CD4-positive, alpha-beta T cell treated with Interleukin-2 at 100 ng/mL for 4 hours (primary cell): ENCODE results near the gene LINGO4.

ENCODE experiments used
- DNase-seq: peaks from one replicate; pipeline ENCODE4 v3.0.0-alpha.2; 2020; ENCODE audit warnings: low spot score

Gene LINGO4, protein sequence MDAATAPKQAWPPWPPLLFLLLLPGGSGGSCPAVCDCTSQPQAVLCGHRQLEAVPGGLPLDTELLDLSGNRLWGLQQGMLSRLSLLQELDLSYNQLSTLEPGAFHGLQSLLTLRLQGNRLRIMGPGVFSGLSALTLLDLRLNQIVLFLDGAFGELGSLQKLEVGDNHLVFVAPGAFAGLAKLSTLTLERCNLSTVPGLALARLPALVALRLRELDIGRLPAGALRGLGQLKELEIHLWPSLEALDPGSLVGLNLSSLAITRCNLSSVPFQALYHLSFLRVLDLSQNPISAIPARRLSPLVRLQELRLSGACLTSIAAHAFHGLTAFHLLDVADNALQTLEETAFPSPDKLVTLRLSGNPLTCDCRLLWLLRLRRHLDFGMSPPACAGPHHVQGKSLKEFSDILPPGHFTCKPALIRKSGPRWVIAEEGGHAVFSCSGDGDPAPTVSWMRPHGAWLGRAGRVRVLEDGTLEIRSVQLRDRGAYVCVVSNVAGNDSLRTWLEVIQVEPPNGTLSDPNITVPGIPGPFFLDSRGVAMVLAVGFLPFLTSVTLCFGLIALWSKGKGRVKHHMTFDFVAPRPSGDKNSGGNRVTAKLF

DNA sequence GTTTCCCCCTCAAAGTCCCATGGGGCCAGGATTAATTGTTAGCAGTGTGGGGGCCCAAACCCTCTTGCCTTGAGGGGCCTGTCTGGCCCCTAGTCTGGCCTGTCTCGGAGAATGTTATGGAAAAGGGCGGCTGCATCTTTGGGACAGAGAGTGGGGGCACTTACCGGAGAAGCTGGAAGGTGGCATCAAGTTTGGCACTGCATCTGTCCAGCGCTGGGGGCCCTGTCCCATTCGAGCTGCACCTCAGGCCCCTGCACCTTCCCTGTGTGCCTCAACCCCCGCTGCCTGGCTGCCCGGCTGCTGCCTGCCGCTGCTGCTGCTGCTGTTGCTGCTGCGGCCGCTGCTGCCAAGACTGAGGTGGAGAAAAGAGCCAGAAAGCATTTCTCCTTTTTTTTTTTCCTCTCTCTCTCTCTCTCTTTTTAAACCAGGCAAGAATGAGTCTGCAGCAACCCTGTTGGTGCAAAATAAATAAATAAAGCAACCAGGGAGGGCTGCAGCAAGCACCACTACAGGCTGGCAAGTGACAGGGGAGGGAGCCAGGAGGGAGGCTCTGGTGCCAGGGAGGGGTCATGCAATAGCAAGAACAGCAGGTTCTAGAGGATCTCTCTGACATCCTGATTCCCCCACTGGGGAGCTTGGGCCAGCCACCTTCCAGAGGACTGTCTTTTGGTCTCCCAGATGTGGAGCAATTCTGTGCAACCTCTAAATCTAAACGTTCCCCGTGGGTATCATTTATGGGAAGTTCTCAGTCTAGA is at the start of gene LINGO4:
Gene LINGO4, minus strand, starts transcription at position 354 of the 755 bp plus-strand sequence. CDS start 2,715 bp downstream, outside the sequence.
- no peak for DNase-seq

GRCh38 chr1:151854658-151855057 is 49.4 kb upstream of the LINGO4 start:
- DNase-seq = no peak

GRCh38 chr1:151853411-151853943 is 48.3 kb upstream of the LINGO4 start, which contains the start of gene THEM5:
THEM5 (minus strand) TSS chr1:151853712; CDS start chr1:151853565, 147 bp downstream.
- no peak for DNase-seq

DNA sequence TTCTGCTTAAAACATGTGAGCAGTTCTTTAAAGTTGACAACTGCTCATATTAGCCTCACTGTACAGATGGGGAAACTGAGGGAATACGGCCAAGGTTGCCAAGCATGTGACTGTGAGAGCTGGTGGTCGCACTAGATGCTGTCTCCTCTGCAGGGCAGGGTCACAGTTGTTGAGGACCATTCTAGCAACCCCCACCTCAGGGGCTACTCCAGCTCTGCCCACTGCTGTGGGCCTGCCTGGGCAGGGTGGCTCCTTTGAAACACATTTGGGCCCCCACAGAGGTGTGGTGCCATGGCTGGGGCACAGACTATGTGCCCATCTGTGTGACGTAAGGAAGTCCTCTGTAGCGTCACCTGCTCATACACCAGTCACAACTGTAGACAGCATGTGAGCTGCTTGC is 47.5 kb upstream of the LINGO4 start:
- DNase-seq = no peak

GRCh38 chr1:151851886-151852285 is 46.7 kb upstream of the LINGO4 start:
- DNase-seq = no peak

DNA sequence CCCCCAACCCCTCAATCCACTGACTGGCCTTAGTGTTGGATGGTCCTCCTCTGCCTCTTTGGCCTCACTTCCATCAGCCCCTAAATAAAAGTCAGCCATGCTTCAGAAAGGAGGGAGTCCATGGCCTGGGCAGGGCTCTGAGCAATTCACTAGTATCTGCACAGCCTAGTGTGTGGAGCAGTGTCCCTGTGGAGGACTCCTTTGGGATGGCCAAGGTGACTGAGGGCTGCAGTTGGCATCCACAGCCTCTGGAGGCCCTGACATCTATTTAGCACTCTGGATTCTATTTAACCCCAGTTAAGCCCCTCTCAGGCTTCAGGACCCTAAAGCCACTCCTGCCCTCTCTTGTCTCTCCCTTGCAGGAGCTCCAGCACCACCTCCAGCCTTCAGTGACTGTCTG is 44.7 kb upstream of the LINGO4 start:
- no peak for DNase-seq

GRCh38 chr1:151849126-151849525 is 43.9 kb upstream of the LINGO4 start:
- no peak for DNase-seq

DNA sequence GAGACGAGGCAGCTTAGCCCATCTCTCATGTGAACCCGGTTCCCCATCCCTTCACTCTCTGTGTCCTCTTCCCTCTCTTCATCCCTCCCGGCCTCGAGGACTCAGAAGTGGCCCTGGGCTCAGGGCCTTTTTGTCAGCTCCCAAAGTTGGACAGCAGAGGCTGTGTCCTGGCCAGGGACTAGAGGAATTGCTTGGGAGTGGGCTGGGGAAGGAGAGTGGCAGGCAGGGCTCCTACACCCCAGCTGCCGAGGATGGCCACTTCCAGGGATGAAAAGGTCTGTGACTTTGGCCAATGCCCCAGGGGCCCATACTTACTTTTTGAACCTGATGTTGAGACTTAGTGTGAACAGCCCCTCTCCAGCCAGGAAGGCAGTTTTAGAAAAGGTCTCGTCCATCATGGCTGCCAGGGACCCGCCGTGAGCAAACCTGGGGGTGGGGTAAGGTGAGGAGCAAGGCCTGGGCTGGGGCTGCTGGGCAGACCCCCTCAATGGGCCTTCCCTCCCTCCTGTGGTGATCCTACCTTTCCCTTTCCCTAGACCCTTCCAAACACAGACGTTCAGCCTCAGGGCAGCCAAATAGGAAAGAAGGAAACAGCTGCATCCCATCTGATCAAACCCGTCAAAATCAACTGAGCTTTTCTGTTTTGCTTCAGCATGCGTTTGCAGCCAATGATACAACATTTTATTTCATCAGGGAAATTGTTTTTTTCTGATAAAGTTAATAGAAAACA is 42.8 kb upstream of the LINGO4 start:
- DNase-seq = no peak

DNA sequence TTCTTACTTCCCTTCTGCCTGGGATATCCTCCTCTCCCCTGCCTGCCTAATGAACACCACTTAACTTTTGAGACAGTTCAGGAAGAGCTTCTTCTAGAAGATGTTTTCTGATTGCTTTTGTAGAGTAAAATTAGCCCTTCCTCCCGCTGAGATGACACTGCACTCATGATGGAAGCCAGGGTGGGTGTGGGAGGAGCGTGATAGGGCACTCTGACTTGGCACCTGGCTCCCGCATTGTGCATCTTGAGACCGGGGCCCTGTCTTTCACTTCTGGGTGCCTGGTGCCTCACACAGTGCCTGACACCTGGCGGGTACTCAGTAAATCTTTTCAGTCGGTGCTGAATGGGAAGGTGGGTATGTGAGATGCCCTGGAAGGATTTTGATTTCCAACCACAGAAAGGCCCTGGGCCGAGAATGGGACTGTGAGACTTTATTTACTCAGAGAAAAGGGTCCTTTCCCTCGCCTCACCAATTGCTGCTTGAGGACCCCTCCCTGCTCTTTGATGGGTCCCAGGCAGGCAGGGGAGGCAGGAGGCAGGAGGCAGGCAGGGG is 41.5 kb upstream of the LINGO4 start:
- no peak for DNase-seq

- DNase-seq = no peak
Measured at GRCh38 chr1:151846062-151846568, 40.9 kb upstream of the LINGO4 start.

GRCh38 chr1:151843398-151843797 is 38.2 kb upstream of the LINGO4 start:
- no peak for DNase-seq

GRCh38 chr1:151841141-151841540 is 35.9 kb upstream of the LINGO4 start:
- DNase-seq = no peak

DNA sequence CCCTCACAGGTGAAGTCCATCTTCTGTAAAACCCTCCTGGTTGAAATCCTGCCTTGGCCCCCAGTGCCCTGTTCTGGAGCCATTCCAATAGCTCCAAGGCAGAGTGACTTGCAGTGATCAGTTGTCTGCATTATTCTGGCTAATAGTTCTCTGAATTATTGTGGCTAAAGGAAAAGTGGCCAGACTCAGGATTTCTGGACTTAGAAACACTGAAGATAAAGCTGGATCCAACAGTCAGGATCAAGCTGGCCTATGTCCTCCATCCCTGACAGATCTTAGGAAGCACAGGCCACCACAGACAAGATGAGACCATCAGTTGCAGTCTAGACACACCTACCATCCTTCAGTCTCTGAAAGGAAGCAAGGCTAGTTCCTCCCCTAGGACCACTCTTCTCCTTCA is 35.2 kb upstream of the LINGO4 start:
- DNase-seq = no peak

- peak; percentile 75 for DNase-seq
Measured at GRCh38 chr1:151839457-151840403, 34.5 kb upstream of the LINGO4 start, which contains the start of gene C2CD4D. C2CD4D (minus strand) TSS chr1:151839820; CDS start chr1:151838989, 831 bp downstream.

- DNase-seq = no peak
Measured at GRCh38 chr1:151839082-151839412, 33.8 kb upstream of the LINGO4 start.

DNA sequence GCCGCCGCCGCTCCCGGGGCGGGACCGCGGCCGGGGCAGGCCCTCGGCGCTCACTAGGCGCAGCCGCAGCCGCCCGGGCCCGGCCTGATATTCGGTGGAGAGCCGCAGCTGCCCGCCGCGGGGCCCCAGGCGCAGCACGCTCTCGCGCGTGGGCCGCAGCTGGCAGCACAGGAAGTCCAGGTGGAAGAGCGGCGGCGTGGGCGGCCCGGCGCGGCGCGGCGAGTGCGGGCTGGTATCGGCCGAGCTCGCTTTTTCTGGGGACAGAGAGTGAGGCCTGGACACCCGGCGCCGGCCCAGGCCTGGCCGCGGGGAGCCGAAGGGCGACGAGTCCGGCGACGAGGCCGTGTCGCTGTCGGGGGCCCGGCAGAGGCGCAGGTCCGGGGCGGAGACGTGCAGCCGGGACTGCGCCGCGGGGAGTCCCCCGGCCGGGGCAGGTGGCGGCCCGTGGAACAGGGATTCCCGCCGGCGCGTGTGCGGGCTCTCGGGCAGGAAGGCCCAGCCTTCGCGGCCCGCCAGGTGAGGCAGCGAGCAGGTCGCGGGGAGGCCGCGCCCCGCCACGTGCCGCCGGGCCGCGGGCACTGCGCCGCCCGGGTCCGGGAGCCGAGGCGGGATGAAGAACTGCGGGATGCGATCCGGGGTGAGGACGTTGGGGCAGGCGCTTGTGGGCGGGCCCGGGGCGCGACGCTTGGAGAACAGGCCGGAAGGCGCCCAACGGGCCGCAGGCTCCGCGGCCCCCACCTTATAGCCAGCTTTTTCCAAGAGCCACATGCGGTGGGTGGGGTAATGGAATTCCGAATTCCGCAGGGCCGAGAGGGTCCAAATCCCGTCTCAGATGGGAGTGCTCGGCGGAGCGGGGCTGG is 33.2 kb upstream of the LINGO4 start:
- DNase-seq = no peak

DNA sequence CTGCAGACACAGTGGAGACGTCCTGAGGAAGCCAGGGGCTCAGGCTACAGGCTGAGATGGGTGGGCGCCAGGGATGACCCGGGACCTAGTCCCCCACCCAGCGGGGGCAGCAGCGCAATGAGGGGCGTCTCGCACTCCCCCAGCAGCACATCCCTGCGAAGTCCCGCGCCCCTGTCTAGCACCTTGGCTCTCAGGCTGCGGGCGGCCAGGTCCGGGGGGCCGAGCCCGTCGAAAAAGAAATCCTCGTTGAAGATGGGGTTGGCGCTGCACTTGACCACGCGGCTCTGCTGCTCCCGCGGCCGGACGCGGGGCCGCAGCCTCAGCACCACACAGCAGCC is 32.6 kb upstream of the LINGO4 start:
- DNase-seq = no peak

DNA sequence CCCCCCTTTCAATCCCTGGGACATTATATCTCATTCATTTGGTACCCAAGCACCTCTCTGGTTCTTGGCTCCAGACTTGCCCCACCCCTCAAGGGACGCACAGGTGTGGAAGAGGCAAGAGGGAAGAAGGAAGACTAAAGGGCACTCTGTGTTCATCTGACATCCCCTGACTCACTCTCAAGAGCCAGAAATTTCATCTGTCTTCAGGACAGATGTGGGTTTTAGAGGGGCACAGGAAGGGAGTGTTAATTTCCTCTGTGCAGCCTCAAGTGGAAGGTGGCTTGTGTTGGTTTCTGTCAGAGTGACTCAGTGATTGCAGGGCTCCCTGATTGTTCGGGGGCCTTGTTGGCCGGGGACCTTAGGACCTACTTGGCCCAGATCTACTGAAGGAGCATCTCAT is 32.0 kb upstream of the LINGO4 start:
- DNase-seq = peak; percentile 65

GRCh38 chr1:151835596-151835995 is 30.4 kb upstream of the LINGO4 start:
- DNase-seq = no peak
